ENCODE measurements around the gene GPSM3. TPM values are rescaled to one million over a fixed set of nuclear protein-coding genes. Genes with fewer than 3 reads are reported as not detected.
A peak's percentile ranks its signal among the peaks of the same experiment; 100 is the strongest.

Gene GPSM3
- total RNA-seq, 1 experiment from 2014 or later = 10.4 TPM

DNA sequence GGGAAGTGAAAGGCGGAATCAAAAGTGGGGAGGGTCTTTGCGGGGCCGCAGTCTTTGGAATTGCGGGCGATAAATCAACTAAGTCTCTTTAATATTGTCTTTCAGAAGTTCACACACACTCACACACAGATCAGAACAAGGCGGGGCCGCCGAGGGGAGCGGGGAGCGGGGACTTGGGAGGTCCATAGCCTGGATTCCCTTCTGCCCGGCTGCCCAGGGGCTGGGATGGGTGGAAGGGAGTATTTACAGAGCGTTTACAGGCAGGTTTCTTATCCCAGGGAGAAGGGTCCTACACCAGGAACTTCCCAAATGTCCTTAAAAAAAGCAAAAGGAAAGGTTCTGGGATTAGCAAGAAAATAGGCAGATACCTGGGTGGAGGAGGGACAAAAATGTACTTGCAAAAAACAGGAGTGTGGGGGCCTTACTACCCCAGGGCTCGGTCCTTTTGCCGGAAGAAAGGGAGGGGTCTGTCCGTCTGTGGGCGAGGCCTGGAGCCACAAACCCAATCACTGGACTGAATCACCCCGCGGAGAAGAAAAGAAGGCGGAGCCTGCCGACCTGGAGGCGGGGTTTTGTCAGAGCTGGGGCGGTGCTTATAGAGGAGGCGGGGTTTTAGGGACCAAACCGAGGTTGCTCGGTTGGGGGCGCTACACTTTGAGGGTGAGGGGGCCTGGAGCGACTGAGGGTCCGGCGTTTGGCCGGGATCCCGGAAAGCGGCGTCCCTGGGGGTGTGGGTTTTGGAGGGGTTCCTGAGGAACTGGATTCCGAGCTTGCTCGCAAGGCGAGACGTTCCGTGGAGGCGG, 44.0 kb downstream of the GPSM3 start:
- POLR2A ChIA-PET (ENCODE audit: unreplicated experiment) = no interaction called here
- CTCF ChIA-PET = no interaction called here
- peaks cover 39% of the 10 kb centered on the region; the same call in 1 of the 2 replicates for H3F3A ChIP-seq (ENCODE audit: insufficient read depth, low read depth)
- H3K4me3 ChIP-seq = no peak overlapping the region
- no peak overlapping the region for H2AFZ ChIP-seq
- TF ChIP-seq, protein P1, sequence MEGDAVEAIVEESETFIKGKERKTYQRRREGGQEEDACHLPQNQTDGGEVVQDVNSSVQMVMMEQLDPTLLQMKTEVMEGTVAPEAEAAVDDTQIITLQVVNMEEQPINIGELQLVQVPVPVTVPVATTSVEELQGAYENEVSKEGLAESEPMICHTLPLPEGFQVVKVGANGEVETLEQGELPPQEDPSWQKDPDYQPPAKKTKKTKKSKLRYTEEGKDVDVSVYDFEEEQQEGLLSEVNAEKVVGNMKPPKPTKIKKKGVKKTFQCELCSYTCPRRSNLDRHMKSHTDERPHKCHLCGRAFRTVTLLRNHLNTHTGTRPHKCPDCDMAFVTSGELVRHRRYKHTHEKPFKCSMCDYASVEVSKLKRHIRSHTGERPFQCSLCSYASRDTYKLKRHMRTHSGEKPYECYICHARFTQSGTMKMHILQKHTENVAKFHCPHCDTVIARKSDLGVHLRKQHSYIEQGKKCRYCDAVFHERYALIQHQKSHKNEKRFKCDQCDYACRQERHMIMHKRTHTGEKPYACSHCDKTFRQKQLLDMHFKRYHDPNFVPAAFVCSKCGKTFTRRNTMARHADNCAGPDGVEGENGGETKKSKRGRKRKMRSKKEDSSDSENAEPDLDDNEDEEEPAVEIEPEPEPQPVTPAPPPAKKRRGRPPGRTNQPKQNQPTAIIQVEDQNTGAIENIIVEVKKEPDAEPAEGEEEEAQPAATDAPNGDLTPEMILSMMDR (conservative IDR thresholded peaks at IDR 0.05) = no peak
- no peak for TF ChIP-seq EZH2 (IDR thresholded peaks at IDR 0.05; ENCODE audit: low read depth)
- H3K4me2 ChIP-seq = no peak overlapping the region
- H3K36me3 ChIP-seq (ENCODE audit: low read depth) = no peaks in the 10 kb centered on the region
- peaks cover 13% of the 10 kb centered on the region for H3K79me2 ChIP-seq (ENCODE audit: low read depth)
- H3K9me3 ChIP-seq (ENCODE audit: insufficient read depth, low read depth) = no peaks in the 10 kb centered on the region
- H4K20me1 ChIP-seq (ENCODE audit: insufficient read depth) = no peaks in the 10 kb centered on the region
- BruUV-seq (replicated peaks) = no TSS peak
- H3K4me1 ChIP-seq (replicated peaks; ENCODE audit: insufficient read depth) = peaks cover 39% of the 10 kb centered on the region
- no peaks in the 10 kb centered on the region for H3K27me3 ChIP-seq (ENCODE audit: insufficient read depth, low read depth)
- intact Hi-C loops (cut with micrococcal nuclease; ENCODE audit: unreplicated experiment) = no loop called here
- DNase-seq = no peak
- H3K9me2 ChIP-seq (ENCODE audit: insufficient read depth) = no peaks in the 10 kb centered on the region
- H3K27ac ChIP-seq = no peak overlapping the region

DNA sequence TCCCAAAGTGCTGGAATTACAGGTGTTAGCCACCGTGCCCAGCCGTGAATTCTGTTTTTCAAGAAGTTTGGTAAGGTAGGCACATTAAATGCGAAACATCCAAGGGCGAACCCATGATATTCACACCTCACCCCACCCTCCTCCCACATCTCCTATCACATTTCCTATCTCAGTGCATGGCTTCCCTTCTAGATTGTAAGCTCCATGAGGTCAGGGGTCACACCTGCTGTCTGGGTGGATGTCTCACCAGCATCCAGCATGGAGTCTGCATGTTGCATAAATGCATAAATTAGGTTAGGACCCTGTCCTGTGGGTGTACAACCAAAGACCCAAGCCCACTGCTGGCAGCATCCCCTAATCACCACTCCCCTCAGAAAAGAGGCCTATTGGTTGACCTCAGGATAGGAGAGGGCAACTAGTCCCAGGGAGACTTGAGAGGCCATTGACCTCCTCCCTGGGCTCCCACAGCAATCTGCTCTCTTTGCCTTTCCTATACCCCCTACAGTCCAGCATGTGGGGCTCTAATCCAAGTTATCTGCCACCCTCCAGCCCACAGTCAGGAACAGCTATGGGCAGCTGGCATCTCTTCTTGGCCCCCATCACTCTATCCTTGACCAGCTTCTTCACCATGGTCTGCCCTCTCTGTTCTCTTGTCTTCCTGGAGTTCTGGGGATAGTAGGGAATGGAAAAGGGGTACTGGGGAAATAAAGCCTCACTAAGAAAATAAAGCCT, 44.9 kb downstream of the GPSM3 start:
- Histone ChIP-seq H3K27me3 (ENCODE audit: insufficient read depth, low read depth) (no peaks in the 10 kb centered on the region), H3K79me2 (ENCODE audit: low read depth) (peaks cover 6% of the 10 kb centered on the region), H3K36me3 (ENCODE audit: low read depth) (no peaks in the 10 kb centered on the region), H3K27ac (no peak overlapping the region), H2AFZ (no peak overlapping the region), H3F3A (ENCODE audit: insufficient read depth, low read depth) (peaks cover 32% of the 10 kb centered on the region; the same call in 1 of the 2 replicates), H3K9me2 (ENCODE audit: insufficient read depth) (no peaks in the 10 kb centered on the region), H4K20me1 (ENCODE audit: insufficient read depth) (no peaks in the 10 kb centered on the region), H3K4me1 (replicated peaks; ENCODE audit: insufficient read depth) (peaks cover 40% of the 10 kb centered on the region), H3K9me3 (ENCODE audit: insufficient read depth, low read depth) (no peaks in the 10 kb centered on the region), H3K4me2 (no peak overlapping the region), H3K4me3 (no peak overlapping the region)
- ChIA-PET CTCF (no interaction called here), POLR2A (ENCODE audit: unreplicated experiment) (no interaction called here)
- intact Hi-C loops (cut with micrococcal nuclease; ENCODE audit: unreplicated experiment) = no loop called here
- TF ChIP-seq, protein P1 (conservative IDR thresholded peaks at IDR 0.05) = no peak
- no peak for TF ChIP-seq EZH2 (IDR thresholded peaks at IDR 0.05; ENCODE audit: low read depth)
- DNase-seq = no peak
- no TSS peak for BruUV-seq (replicated peaks)

DNA sequence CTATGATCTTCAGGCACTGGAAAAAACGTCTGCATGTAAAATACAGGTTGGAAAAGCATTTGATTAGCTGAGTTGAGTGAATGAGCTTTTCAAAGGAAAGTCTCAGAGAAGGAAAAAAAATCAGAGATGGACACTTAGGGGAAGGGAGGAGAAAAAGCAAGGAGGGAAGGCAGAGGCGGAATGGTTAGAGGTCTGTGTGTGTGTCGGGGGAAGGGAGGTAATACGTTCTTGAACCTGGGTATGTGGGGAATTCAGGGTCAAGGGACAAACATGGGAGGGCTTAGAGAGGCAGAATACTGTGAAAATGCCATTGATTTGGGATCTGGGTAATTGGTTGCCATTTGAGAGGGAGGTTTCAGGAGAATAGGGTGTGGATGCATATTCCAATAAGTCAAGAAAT, 45.8 kb downstream of the GPSM3 start:
- intact Hi-C loops (cut with micrococcal nuclease; ENCODE audit: unreplicated experiment) = no loop called here
- Histone ChIP-seq H3K36me3 (ENCODE audit: low read depth) (no peaks in the 10 kb centered on the region), H2AFZ (peak overlapping the region; percentile 47), H3K9me2 (ENCODE audit: insufficient read depth) (no peaks in the 10 kb centered on the region), H3K27me3 (ENCODE audit: insufficient read depth, low read depth) (no peaks in the 10 kb centered on the region), H3K27ac (peak overlapping the region; percentile 82), H3F3A (ENCODE audit: insufficient read depth, low read depth) (peaks cover 32% of the 10 kb centered on the region; the same call in 1 of the 2 replicates), H4K20me1 (ENCODE audit: insufficient read depth) (no peaks in the 10 kb centered on the region), H3K4me2 (peak overlapping the region; percentile 48), H3K4me3 (peak overlapping the region; percentile 11; the same call in 1 of the 2 replicates), H3K9me3 (ENCODE audit: insufficient read depth, low read depth) (no peaks in the 10 kb centered on the region), H3K79me2 (ENCODE audit: low read depth) (no peaks in the 10 kb centered on the region), H3K4me1 (replicated peaks; ENCODE audit: insufficient read depth) (peaks cover 32% of the 10 kb centered on the region)
- POLR2A ChIA-PET (ENCODE audit: unreplicated experiment) = interaction anchor here (0.5 kb wide), 1 partner anchor 8 kb away, joined by 6 read pairs; no protein-coding TSS in a partner anchor
- TF ChIP-seq, protein P1 (conservative IDR thresholded peaks at IDR 0.05) = no peak
- no peak for TF ChIP-seq EZH2 (IDR thresholded peaks at IDR 0.05; ENCODE audit: low read depth)
- BruUV-seq (replicated peaks) = no TSS peak
- no peak for DNase-seq
- CTCF ChIA-PET = no interaction called here

All from PC-9 (cell line).